Fibroblast of lung (primary cell): ENCODE data around the gene CYP2F1. TPM values are rescaled to one million over a fixed set of nuclear protein-coding genes. Genes with fewer than 3 reads are reported as not detected.

ENCODE experiments used
- DNase-seq, 2 donors: peaks; one replicate each; pipeline versions ENCODE4 v3.0.0 to v3.0.0-alpha.2; 2010; ENCODE audit warnings: low read depth in 2 of 2
- H2AFZ ChIP-seq: 2 replicates; pipeline ENCODE4 v1.5.1; 2012; ENCODE audit warnings: low read length, control low read depth, inconsistent platforms
- H3K27ac ChIP-seq: 2 replicates; pipeline ENCODE4 v1.5.1; 2011; ENCODE audit warnings: low read length, control low read depth; ENCODE audit not compliant: insufficient read depth
- H3K27me3 ChIP-seq: 2 replicates; pipeline ENCODE4 v1.5.1; 2011; ENCODE audit warnings: mild to moderate bottlenecking, low read length; ENCODE audit not compliant: control insufficient read depth, insufficient read depth
- H3K36me3 ChIP-seq: 2 replicates; pipeline ENCODE4 v1.5.1; 2011; ENCODE audit warnings: low read length; ENCODE audit not compliant: control insufficient read depth, insufficient read depth
- H3K4me1 ChIP-seq: 2 replicates; pipeline ENCODE4 v1.5.1; 2011; ENCODE audit warnings: low read length; ENCODE audit not compliant: control insufficient read depth, insufficient read depth; ENCODE audit errors: extremely low read depth
- H3K4me2 ChIP-seq: 2 replicates; pipeline ENCODE4 v1.5.1; 2011; ENCODE audit warnings: low read length, control low read depth; ENCODE audit not compliant: insufficient read depth; ENCODE audit errors: extremely low read depth
- H3K4me3 ChIP-seq, 4 experiments: fragments of 200-600 bp in 1 of 4; sonication (generic) in 1 of 4; replicated peaks in 1 of 4; 2 replicates each; pipeline ENCODE4 v1.5.1; 2011 to 2016; ENCODE audit warnings: low read length in 4 of 4, low read depth in 3 of 4, mild to moderate bottlenecking in 3 of 4, control low read depth in 2 of 4, inconsistent platforms in 1 of 4, mixed read lengths in 1 of 4; ENCODE audit not compliant: insufficient read depth in 1 of 4; ENCODE audit errors: control extremely low read depth in 1 of 4
- H3K79me2 ChIP-seq: 2 replicates; pipeline ENCODE4 v1.5.1; 2012; ENCODE audit warnings: mild to moderate bottlenecking, low read length, inconsistent platforms; ENCODE audit not compliant: control insufficient read depth, insufficient read depth
- H3K9ac ChIP-seq: 2 replicates; pipeline ENCODE4 v1.5.1; 2011; ENCODE audit warnings: mild to moderate bottlenecking, low read length, control low read depth; ENCODE audit not compliant: insufficient read depth
- H3K9me3 ChIP-seq: 2 replicates; pipeline ENCODE4 v1.5.1; 2012; ENCODE audit warnings: low read depth, low read length; ENCODE audit not compliant: control insufficient read depth, insufficient read depth
- H4K20me1 ChIP-seq: 2 replicates; pipeline ENCODE4 v1.5.1; 2011; ENCODE audit warnings: low read length; ENCODE audit not compliant: control insufficient read depth, insufficient read depth; ENCODE audit errors: extremely low read depth
- CTCF ChIP-seq, 2 donors: IDR thresholded peaks in 1 of 2; conservative IDR thresholded peaks in 1 of 2; 1 replicate in 1 of 2; 2 replicates in 1 of 2; pipeline ENCODE4 v1.5.1; 2011 to 2012; ENCODE audit warnings: low read length in 2 of 2, control low read depth in 1 of 2, inconsistent platforms in 1 of 2, low read depth in 1 of 2, mild to moderate bottlenecking in 1 of 2
- EZH2 ChIP-seq: IDR thresholded peaks from 2 replicates; pipeline ENCODE4 v1.5.1; 2012; ENCODE audit warnings: low read length, control low read depth, mild to moderate bottlenecking; ENCODE audit errors: missing control alignments
- polyA plus RNA-seq, 2 donors: library from polyadenylated mRNA; depleted of rRNA in 1 of 2; stranded (reverse) in 1 of 2; unstranded in 1 of 2; fragments of >200 nt; gene quantifications; 2 replicates each; pipeline ENCODE4 v1.2.1, GENCODE V29; 2011 to 2012; ENCODE audit warnings: missing spikeins in 1 of 2
- total RNA-seq: library from RNA; depleted of rRNA; stranded (reverse); fragments of >200 nt; gene quantifications from 2 replicates; pipeline ENCODE4 v1.2.1, GENCODE V29; 2014

The CYP2F1 gene
- total and polyA plus RNA-seq, 2 donors (not counting 1 experiment from before 2014, with no cell fraction given): not detected

- Histone ChIP-seq H3K79me2 (no peaks in the 10 kb centered on the region), H3K27me3 (no peaks in the 10 kb centered on the region), H3K36me3 (no peaks in the 10 kb centered on the region), H3K9me3 (no peaks in the 10 kb centered on the region), H3K4me3 (no peak overlapping the region), H3K9ac (no peak overlapping the region), H4K20me1 (no peaks in the 10 kb centered on the region), H3K4me1 (peaks cover 4% of the 10 kb centered on the region), H3K27ac (no peak overlapping the region), H2AFZ (no peak overlapping the region), H3K4me2 (no peak overlapping the region)
- no peak for DNase-seq
- TF ChIP-seq CTCF (conservative IDR thresholded peaks at IDR 0.05 in 1 of 2, IDR thresholded peaks at IDR 0.05 in 1 of 2; ENCODE audit: low read depth in 1 of 2, low read length in 2 of 2): no peak
- no peak for TF ChIP-seq EZH2
These were observed 60.2 kb downstream of the CYP2F1 start for GRCh38 chr19:41174297-41174928.

- Histone ChIP-seq H2AFZ (peak overlapping the region; percentile 94), H3K79me2 (no peaks in the 10 kb centered on the region), H3K27me3 (no peaks in the 10 kb centered on the region), H3K9me3 (no peaks in the 10 kb centered on the region), H3K27ac (no peak overlapping the region), H3K9ac (no peak overlapping the region), H3K4me2 (peak overlapping the region; percentile 81), H3K36me3 (no peaks in the 10 kb centered on the region), H3K4me3 (peak overlapping the region in 1 of 4 experiments; percentile 26), H3K4me1 (peaks cover 4% of the 10 kb centered on the region), H4K20me1 (no peaks in the 10 kb centered on the region)
- peak; percentile 59 to 83 for DNase-seq
- no peak for TF ChIP-seq EZH2
These were observed 61.9 kb downstream of the CYP2F1 start for GRCh38 chr19:41175801-41176777.

Other genes starting within 250 kb of the CYP2F1 start
- not detected in 2 replicates for gene CYP2A7, start 232.2 kb upstream of the CYP2F1 start, total RNA-seq
- gene CYP2A7, start 232.2 kb upstream of the CYP2F1 start, polyA plus RNA-seq: not detected in 2 replicates
- not detected in 2 replicates for gene CYP2B6, start 123.2 kb upstream of the CYP2F1 start, total RNA-seq
- not detected in 2 replicates for gene CYP2B6, start 123.2 kb upstream of the CYP2F1 start, polyA plus RNA-seq
- not detected in 2 replicates for gene CYP2A13, start 26.0 kb upstream of the CYP2F1 start, total RNA-seq
- not detected in 2 replicates for gene CYP2A13, start 26.0 kb upstream of the CYP2F1 start, polyA plus RNA-seq
- 2.1 and 3.5 TPM in 2 replicates for gene CYP2S1, start 78.8 kb downstream of the CYP2F1 start, total RNA-seq
- 0.93 and 7.5 TPM in 2 replicates for gene CYP2S1, start 78.8 kb downstream of the CYP2F1 start, polyA plus RNA-seq
- 107 and 223 TPM in 2 replicates for gene AXL, start 104.8 kb downstream of the CYP2F1 start, total RNA-seq
- gene AXL, start 104.8 kb downstream of the CYP2F1 start, polyA plus RNA-seq: 231 and 319 TPM in 2 replicates
- 47.3 and 58.1 TPM in 2 replicates for gene HNRNPUL1, start 149.9 kb downstream of the CYP2F1 start, total RNA-seq
- gene HNRNPUL1, start 149.9 kb downstream of the CYP2F1 start, polyA plus RNA-seq: 36.4 and 60.4 TPM in 2 replicates
- 5.9 and 7.8 TPM in 2 replicates for gene CCDC97, start 195.7 kb downstream of the CYP2F1 start, total RNA-seq
- gene CCDC97, start 195.7 kb downstream of the CYP2F1 start, polyA plus RNA-seq: 6.3 and 9.9 TPM in 2 replicates
- 6.7 and 14.4 TPM in 2 replicates for gene TGFB1, start 239.5 kb downstream of the CYP2F1 start, total RNA-seq
- gene TGFB1, start 239.5 kb downstream of the CYP2F1 start, polyA plus RNA-seq: 4.2 and 6.6 TPM in 2 replicates
- gene B9D2, start 249.7 kb downstream of the CYP2F1 start, total RNA-seq: 4.1 and 5.3 TPM in 2 replicates
- 2.3 and 3.3 TPM in 2 replicates for gene B9D2, start 249.7 kb downstream of the CYP2F1 start, polyA plus RNA-seq